Hippocampal formation (tissue), 2 donors: Measurements from ENCODE around the gene ZNF367.
A peak's percentile ranks its signal among the peaks of the same experiment; 100 is the strongest.
"Not testable (repeated sequence)": the region's sequence is repeated elsewhere in the genome, so short reads cannot be mapped to it uniquely, and the experiment has no call there.

Source experiments
- DNase-seq, 2 donors: peaks; one replicate each; lab custom pipeline; 2025; lab: John Stamatoyannopoulos, UW

ZNF367 gene

GRCh38 chr9:96400132-96400910 is 17.8 kb downstream of the ZNF367 start:
- DNase-seq = no peak

GRCh38 chr9:96399325-96399633 is 18.9 kb downstream of the ZNF367 start:
- no peak for DNase-seq

GRCh38 chr9:96398582-96399324 is 19.4 kb downstream of the ZNF367 start:
- no peak for DNase-seq

- no peak for DNase-seq
Measured at GRCh38 chr9:96395964-96396363, 22.2 kb downstream of the ZNF367 start.

GRCh38 chr9:96394832-96395496 is 23.2 kb downstream of the ZNF367 start:
- DNase-seq = no peak

GRCh38 chr9:96392263-96392662 is 25.9 kb downstream of the ZNF367 start:
- DNase-seq = no peak

GRCh38 chr9:96391021-96391765 is 27.0 kb downstream of the ZNF367 start:
- no peak for DNase-seq

- DNase-seq = no peak
Measured at GRCh38 chr9:96388144-96388543, 30.0 kb downstream of the ZNF367 start.

- DNase-seq = no peak
Measured at GRCh38 chr9:96386157-96386556, 32.0 kb downstream of the ZNF367 start.

GRCh38 chr9:96383165-96383942 is 34.8 kb downstream of the ZNF367 start, which contains the start of gene SLC35D2:
Gene SLC35D2, minus strand, starts transcription at chr9:96383711. Its CDS starts 77 bp downstream, at chr9:96383634.
- DNase-seq = peak; percentile 44 to 61

GRCh38 chr9:96382839-96383164 is 35.4 kb downstream of the ZNF367 start:
- no peak for DNase-seq

- DNase-seq = no peak
Measured at GRCh38 chr9:96382175-96382574, 36.0 kb downstream of the ZNF367 start.

- no peak for DNase-seq
Measured at GRCh38 chr9:96381696-96382095, 36.5 kb downstream of the ZNF367 start.

GRCh38 chr9:96381125-96381524 is 37.0 kb downstream of the ZNF367 start:
- DNase-seq = no peak

GRCh38 chr9:96379461-96379860 is 38.7 kb downstream of the ZNF367 start:
- DNase-seq = peak in 1 of 2 donors; percentile 7

GRCh38 chr9:96378187-96378586 is 40.0 kb downstream of the ZNF367 start:
- DNase-seq = no peak

GRCh38 chr9:96376891-96377874 is 41.0 kb downstream of the ZNF367 start:
- DNase-seq = no peak

GRCh38 chr9:96375507-96375906 is 42.7 kb downstream of the ZNF367 start:
- not testable (repeated sequence) for DNase-seq

GRCh38 chr9:96367943-96368342 is 50.2 kb downstream of the ZNF367 start:
- DNase-seq = no peak
